Endothelial cell (in vitro differentiated cells): ENCODE data around the gene DTWD2. TPM values are rescaled to one million over a fixed set of nuclear protein-coding genes. Genes with fewer than 3 reads are reported as not detected.

ENCODE experiments used
- DNase-seq: peaks from one replicate; pipeline ENCODE4 v3.0.0; 2021; ENCODE audit warnings: low spot score
- H3K27ac Mint-ChIP-seq: one replicate; pipeline ENCODE4 v1.8.0; 2021; ENCODE audit warnings: mixed read lengths, inconsistent platforms; ENCODE audit not compliant: unreplicated experiment
- H3K27me3 Mint-ChIP-seq: one replicate; pipeline ENCODE4 v1.8.0; 2021; ENCODE audit warnings: mild to moderate bottlenecking, moderate library complexity, mixed read lengths, inconsistent platforms; ENCODE audit not compliant: unreplicated experiment
- H3K36me3 Mint-ChIP-seq: one replicate; pipeline ENCODE4 v1.8.0; 2021; ENCODE audit warnings: mild to moderate bottlenecking, low read depth, mixed read lengths, inconsistent platforms; ENCODE audit not compliant: unreplicated experiment
- H3K4me1 Mint-ChIP-seq: one replicate; pipeline ENCODE4 v1.8.0; 2021; ENCODE audit warnings: mild to moderate bottlenecking, mixed read lengths, inconsistent platforms; ENCODE audit not compliant: unreplicated experiment
- H3K4me3 Mint-ChIP-seq: one replicate; pipeline ENCODE4 v1.8.0; 2021; ENCODE audit warnings: mild to moderate bottlenecking, mixed read lengths, inconsistent platforms; ENCODE audit not compliant: unreplicated experiment
- H3K9me3 Mint-ChIP-seq: one replicate; pipeline ENCODE4 v1.8.0; 2021; ENCODE audit warnings: mixed read lengths, inconsistent platforms; ENCODE audit not compliant: unreplicated experiment
- total RNA-seq: library from RNA; stranded (reverse); fragmentation: NEBNext Ultra II Directional; extraction: Animal tissue kit (Norgen Biotek cat#: 25700); gene quantifications from one replicate; pipeline ENCODE4 v1.2.1, GENCODE V29; 2021; ENCODE audit not compliant: unreplicated experiment
- TF ChIP-seq, protein P1 (sequence below): fragments of 200-600 bp; sonication (generic); IDR thresholded peaks from one replicate; pipeline ENCODE4 v1.5.0; 2021; ENCODE audit warnings: antibody characterized with exemption; ENCODE audit not compliant: unreplicated experiment

Gene DTWD2
- total RNA-seq, 1 donor from 2014 or later, result 2.7 TPM

DNA sequence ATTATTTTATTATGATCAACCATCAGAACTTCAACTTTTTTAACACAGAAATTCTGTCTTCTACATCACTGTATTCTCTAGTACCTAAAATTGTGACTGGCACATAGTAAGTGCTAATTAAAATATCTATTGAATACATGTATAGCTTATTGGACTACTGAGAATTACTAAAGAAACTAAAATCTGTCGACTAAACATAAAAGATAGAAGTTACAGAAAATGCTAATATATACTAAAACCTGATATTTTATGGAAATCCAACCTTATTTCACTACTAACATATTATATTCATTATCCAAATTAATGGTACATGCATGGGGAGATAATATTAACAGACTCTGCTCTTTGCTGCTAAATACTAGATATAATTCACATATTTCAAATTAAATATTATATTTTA, 153.6 kb downstream of the DTWD2 start:
- Mint-ChIP-seq H3K27ac (no peak overlapping the region), H3K9me3 (no peaks in the 10 kb centered on the region), H3K4me3 (no peak overlapping the region), H3K27me3 (no peaks in the 10 kb centered on the region), H3K36me3 (no peaks in the 10 kb centered on the region), H3K4me1 (no peaks in the 10 kb centered on the region)
- DNase-seq, result no peak
- TF ChIP-seq, protein P1, sequence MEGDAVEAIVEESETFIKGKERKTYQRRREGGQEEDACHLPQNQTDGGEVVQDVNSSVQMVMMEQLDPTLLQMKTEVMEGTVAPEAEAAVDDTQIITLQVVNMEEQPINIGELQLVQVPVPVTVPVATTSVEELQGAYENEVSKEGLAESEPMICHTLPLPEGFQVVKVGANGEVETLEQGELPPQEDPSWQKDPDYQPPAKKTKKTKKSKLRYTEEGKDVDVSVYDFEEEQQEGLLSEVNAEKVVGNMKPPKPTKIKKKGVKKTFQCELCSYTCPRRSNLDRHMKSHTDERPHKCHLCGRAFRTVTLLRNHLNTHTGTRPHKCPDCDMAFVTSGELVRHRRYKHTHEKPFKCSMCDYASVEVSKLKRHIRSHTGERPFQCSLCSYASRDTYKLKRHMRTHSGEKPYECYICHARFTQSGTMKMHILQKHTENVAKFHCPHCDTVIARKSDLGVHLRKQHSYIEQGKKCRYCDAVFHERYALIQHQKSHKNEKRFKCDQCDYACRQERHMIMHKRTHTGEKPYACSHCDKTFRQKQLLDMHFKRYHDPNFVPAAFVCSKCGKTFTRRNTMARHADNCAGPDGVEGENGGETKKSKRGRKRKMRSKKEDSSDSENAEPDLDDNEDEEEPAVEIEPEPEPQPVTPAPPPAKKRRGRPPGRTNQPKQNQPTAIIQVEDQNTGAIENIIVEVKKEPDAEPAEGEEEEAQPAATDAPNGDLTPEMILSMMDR, result no peak

DNA sequence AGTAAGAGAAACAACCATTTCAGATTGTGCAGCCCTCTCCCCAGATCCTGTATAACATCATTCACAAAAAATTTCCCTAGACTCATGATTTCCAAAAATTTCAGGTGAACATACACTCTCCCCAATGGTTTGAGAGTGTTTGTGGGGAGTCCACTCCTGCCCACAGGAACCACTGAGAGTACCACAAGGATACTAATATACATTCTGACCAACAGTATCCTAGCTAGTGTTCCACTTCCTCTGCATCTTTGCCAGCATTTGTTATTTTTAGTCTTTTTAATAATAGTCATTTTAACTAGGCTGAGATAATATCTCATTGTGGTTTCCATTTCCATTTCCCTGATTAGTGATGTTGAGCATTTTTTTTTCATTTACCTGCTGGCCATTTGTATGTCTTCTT, 155.4 kb downstream of the DTWD2 start:
- H3K27ac Mint-ChIP-seq, result no peak overlapping the region
- no peaks in the 10 kb centered on the region for H3K9me3 Mint-ChIP-seq
- no peaks in the 10 kb centered on the region for H3K4me1 Mint-ChIP-seq
- TF ChIP-seq, protein P1, result no peak
- H3K36me3 Mint-ChIP-seq, result no peaks in the 10 kb centered on the region
- no peak for DNase-seq
- H3K4me3 Mint-ChIP-seq, result no peak overlapping the region
- peaks cover 1% of the 10 kb centered on the region for H3K27me3 Mint-ChIP-seq

DNA sequence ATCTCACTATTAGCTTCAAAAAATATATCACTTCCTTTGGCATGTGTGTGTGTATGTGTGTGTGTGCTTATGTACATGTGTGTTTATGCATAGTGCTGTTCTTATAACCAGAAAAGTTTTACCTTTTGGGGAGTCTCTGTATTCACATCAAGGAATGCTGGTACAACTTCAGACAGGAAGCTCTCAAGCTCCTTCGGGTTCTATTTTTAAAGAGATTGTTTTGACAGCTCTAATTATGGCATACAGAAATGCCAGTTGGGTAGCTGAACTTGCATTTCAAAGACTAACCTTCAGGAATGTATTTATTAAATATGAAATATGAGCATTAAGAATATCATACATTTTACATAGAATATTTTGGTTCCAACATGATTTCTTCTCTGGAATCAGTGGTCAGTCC, 163.1 kb downstream of the DTWD2 start:
- Mint-ChIP-seq H3K27me3 (peaks cover 1% of the 10 kb centered on the region), H3K4me1 (no peaks in the 10 kb centered on the region), H3K27ac (no peak overlapping the region), H3K36me3 (no peaks in the 10 kb centered on the region), H3K4me3 (no peak overlapping the region), H3K9me3 (no peaks in the 10 kb centered on the region)
- TF ChIP-seq, protein P1, result no peak
- no peak for DNase-seq

DNA sequence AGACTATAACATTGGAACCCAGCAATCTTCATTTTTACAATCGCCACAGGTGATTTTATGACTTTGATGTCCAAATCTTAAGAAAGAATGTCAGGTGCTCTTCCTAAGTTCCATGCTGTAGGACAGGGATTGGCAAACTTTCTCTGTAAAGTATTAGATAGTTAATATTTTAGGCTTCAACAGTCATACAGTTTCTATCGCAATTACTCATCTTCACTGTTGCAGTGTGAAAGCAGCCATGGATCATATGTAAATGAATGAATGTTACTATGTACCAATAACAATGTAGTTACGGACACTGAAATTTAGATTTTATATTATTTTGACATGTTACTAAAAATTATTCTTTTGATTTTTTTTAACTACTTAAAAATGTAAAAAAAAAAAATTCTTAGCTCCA, 169.7 kb downstream of the DTWD2 start:
- H3K9me3 Mint-ChIP-seq, result no peaks in the 10 kb centered on the region
- TF ChIP-seq, protein P1, result no peak
- H3K4me3 Mint-ChIP-seq, result no peak overlapping the region
- H3K36me3 Mint-ChIP-seq, result no peaks in the 10 kb centered on the region
- no peaks in the 10 kb centered on the region for H3K4me1 Mint-ChIP-seq
- peaks cover 4% of the 10 kb centered on the region for H3K27me3 Mint-ChIP-seq
- H3K27ac Mint-ChIP-seq, result no peak overlapping the region
- DNase-seq, result no peak

DNA sequence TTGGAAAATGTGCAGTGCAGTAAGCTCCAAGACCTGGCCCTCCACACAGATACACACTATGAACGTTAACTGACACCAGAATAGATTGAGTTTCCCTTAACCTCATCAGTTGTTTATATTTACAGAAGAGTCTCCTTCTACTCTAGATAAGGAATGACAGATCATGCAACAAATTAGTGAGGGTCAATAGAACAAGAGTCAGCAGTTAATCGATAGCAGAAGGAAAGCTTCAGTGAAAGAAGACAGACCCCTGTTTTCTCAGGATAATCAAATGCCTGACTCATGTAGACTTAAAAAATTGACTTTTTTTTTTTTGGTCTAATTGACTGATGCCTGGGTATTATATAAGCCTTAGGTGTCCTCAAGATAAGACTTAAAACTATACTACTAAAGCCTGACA, 179.9 kb downstream of the DTWD2 start:
- Mint-ChIP-seq H3K4me3 (no peak overlapping the region), H3K36me3 (no peaks in the 10 kb centered on the region), H3K27ac (no peak overlapping the region), H3K27me3 (peaks cover 1% of the 10 kb centered on the region), H3K4me1 (no peaks in the 10 kb centered on the region), H3K9me3 (no peaks in the 10 kb centered on the region)
- no peak for DNase-seq
- TF ChIP-seq, protein P1, result no peak
